RWPE1 (cell line): ENCODE measurements around the gene INVS.

Experiments used
- CTCF ChIA-PET: fragments of 350-600 bp; sonication (Branson Sonifier 250); formaldehyde crosslinking; extraction: SDS; loops from one replicate; lab custom pipeline; 2021; lab: Yijun Ruan, JAX
- POLR2A ChIA-PET: fragments of 400-600 bp; formaldehyde crosslinking; extraction: SDS; loops from one replicate; lab custom pipeline; 2020; ENCODE audit warnings: antibody characterized with exemption; ENCODE audit not compliant: low non-redundant PET; lab: Yijun Ruan, JAX
- DNase-seq: peaks from one replicate; pipeline ENCODE4 v3.0.0; 2012; ENCODE audit warnings: low spot score
- H3K27ac ChIP-seq: fragments of 450-650 bp; 2 replicates; pipeline ENCODE4 v1.5.1; 2017
- CTCF ChIP-seq: fragments of 450-650 bp; conservative IDR thresholded peaks from 2 replicates; pipeline ENCODE4 v1.5.1; 2017; ENCODE audit warnings: low read depth, mild to moderate bottlenecking

INVS gene

DNA sequence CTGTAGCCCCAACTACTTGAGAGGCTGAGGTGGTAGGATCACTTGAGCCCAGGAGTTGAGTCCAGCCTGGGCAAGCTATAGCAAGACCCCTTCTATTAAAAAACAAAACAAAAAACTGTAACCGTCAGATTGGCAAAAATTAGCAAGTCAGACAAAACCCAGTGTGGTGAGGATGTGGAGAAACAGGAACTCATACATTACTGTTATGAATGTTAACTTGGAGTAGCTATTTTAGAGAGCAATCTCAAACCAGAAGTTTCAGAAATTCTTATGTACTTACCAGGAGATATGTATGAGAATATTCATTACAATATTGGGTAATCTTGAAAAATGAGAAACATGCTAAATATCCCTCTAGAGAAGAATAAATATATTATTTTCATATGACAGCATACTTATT lies 120.3 kb downstream of the INVS start:
- no peak overlapping the region for H3K27ac ChIP-seq
- no peak for TF ChIP-seq CTCF
- ChIA-PET POLR2A (no interaction called here), CTCF (interaction anchor here (0.6 to 0.7 kb wide), 2 partner anchors 192 to 1047 kb away, joined by 4 to 6 read pairs; no protein-coding TSS in a partner anchor)
- no peak for DNase-seq

- TF ChIP-seq CTCF: no peak
Measured at GRCh38 chr9:100220936-100221335, 121.9 kb downstream of the INVS start.

DNA sequence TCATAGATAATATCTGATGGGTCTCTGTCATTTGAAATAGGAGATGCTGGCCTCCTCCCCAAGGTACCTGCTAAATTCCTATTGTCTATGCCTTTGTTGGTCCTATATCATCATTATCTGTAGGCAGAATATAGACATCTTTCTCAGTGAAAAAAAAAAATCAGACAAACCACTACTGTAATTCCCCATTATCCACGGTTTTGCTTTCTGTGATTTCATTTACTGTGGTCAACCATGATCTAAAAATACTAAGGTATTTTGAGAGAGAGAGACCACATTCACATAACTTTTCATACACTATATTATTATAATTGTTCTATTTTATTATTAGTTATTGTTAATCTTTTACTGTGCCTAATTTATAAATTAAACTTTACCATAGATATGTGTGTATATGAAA lies 122.5 kb downstream of the INVS start:
- no peak for DNase-seq
- ChIA-PET POLR2A (no interaction called here), CTCF (interaction anchor here (0.6 to 0.7 kb wide), 2 partner anchors 72 to 528 kb away, joined by 3 read pairs; no protein-coding TSS in a partner anchor)
- no peak for TF ChIP-seq CTCF
- H3K27ac ChIP-seq: no peak overlapping the region

More at GRCh38 chr9:100220936-100221335, 121.9 kb downstream of the INVS start:
- H3K27ac ChIP-seq: no peak overlapping the region
- POLR2A ChIA-PET: no interaction called here
- DNase-seq: no peak
- CTCF ChIA-PET: interaction anchor here (0.6 to 0.7 kb wide), 3 partner anchors 71 to 1041 kb away, joined by 3 read pairs; no protein-coding TSS in a partner anchor

DNA sequence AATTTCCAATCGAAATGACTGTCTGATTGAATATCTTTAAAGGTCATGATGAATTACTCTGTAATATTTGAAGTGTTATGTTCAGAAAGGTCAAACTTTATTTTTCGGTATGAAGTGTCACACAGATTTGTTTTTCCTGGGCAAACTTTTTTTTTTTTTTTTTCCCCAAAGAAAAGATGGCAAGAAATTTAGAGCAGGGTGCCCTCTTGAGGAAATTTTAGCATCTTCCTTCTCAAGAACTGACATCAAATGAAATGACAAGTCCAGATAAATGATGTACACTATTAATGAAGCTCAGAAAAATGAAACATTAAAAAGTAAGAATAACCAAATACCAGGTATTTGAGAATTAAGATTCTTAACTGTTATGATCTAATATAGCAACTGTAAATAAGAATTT lies 123.6 kb downstream of the INVS start:
- peak; percentile 53 for DNase-seq
- peak; percentile 76 for TF ChIP-seq CTCF
- no peak overlapping the region for H3K27ac ChIP-seq
- ChIA-PET CTCF (interaction anchor here (0.6 to 1.2 kb wide), 20 partner anchors 22 to 1963 kb away, joined by 3 to 7 read pairs (median 4); no protein-coding TSS in a partner anchor), POLR2A (no interaction called here)

DNA sequence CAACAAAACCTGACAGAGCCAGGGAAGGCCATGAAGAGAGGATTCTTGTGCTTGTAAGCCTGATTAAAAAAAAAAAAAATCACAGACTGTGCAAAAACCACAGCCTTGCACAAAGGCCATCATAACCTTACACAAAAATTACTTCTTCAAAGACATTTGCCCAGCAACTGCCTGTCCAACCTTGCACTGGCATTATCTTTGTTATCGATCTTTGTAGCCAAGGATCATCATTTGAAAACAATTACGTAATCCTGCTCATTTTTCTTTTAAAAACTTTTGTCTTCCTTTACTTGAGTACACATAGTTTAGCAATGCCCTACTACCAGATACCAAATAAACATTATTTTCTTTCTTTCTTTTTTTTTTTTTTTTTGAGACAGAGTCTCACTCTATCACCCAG lies 128.6 kb downstream of the INVS start:
- ChIA-PET CTCF (no interaction called here), POLR2A (no interaction called here)
- H3K27ac ChIP-seq: no peak overlapping the region
- TF ChIP-seq CTCF: no peak
- DNase-seq: no peak

GRCh38 chr9:100228352-100228869 lies 129.4 kb downstream of the INVS start:
- CTCF ChIA-PET: no interaction called here
- no peak for DNase-seq
- no peak overlapping the region for H3K27ac ChIP-seq
- POLR2A ChIA-PET: no interaction called here
- no peak for TF ChIP-seq CTCF
